ENCODE results near the gene KIFAP3.
"Not testable (repeated sequence)": the region's sequence is repeated elsewhere in the genome, so short reads cannot be mapped to it uniquely, and the experiment has no call there.

Gene KIFAP3

GRCh38 chr1:170074250-170075157 is at the start of gene KIFAP3:
TSS of gene KIFAP3 (minus strand) at chr1:170074695. CDS start at chr1:170074467, 228 bp downstream.
- DNase-seq (ENCODE audit: low read depth): peak; percentile 93

GRCh38 chr1:170122366-170122765 is 47.9 kb upstream of the KIFAP3 start:
- DNase-seq (ENCODE audit: low read depth): no peak

DNA sequence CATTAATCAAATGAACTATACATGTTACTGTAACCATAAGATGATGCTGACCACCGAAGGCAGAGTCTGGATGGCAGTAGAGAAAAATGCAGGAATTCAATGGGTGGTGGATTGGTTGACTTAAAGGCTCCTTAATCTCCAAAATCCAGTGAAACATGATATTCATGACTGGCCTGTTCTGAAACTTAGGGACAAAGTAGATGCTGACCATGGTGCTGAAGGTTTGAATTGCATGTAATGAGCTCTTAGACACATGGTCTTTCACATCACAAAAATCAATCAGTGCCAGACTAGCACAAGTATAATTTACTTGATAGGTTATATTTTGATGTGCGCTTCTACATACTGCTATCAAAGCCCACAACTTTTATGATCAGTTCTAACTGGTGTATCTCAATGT is 40.4 kb upstream of the KIFAP3 start:
- no peak for DNase-seq (ENCODE audit: low read depth)

DNA sequence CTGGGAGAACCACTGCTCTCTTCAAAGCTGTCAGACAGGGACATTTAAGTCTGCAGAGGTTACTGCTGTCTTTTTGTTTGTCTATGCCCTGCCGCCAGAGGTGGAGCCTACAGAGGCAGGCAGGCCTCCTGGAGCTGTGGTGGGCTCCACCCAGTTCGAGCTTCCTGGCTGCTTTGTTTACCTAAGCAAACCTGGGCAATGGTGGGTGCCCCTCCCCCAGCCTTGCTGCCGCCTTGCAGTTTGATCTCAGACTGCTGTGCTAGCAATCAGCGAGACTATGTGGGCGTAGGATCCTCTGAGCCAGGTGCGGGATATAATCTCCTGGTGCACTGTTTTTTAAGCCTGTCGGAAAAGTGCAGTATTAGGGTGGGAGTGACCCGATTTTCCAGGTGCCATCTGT is 38.6 kb upstream of the KIFAP3 start:
- DNase-seq (ENCODE audit: low read depth): not testable (repeated sequence)

DNA sequence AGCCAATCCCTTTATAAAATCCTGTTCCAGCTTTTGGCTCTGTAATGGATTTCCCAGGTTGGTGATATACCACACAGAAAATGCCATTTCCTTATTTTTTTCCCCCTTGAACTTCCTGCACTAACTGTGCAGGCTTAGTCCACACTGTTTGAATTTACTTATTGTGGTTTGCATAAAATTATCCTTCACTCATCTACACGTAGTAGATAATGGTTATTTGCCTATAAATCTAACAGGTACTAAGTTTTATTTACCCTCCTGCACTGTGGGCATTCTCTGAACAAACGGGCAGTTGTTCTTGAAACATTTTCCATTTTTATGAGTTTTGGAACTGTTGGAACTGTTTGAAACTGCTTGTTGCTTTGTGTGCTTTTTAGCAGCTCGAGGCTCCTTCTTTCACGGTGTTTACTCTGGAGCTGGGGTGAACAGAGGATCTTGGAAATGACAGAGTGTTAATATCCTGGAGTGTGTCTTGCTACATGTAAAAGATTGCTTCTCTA is 23.0 kb upstream of the KIFAP3 start:
- no peak for DNase-seq (ENCODE audit: low read depth)

DNA sequence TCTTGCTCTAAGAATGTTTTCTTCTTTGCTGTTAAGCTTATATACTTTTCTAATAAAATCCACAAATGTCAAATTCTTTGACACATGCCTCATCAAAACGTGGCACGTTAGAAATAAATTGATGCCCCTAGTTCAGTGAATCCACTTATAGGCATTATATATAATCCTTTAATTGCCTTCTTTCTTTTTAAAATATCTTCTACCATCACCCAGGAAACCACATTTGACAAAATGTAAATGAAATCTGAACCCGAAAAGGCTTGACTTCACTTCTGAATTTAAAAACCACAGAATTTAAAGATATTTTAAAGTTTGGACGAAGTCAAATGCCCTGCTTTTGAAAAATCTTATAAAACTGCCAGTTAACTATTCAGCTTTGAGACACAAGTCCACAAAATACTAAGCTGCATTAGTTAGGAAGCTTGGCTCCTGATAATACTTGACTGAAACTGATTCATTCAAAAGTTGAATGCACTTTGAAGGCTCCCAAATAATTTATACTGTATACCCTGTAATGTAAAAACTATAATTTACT is 22.4 kb upstream of the KIFAP3 start:
- no peak for DNase-seq (ENCODE audit: low read depth)

DNA sequence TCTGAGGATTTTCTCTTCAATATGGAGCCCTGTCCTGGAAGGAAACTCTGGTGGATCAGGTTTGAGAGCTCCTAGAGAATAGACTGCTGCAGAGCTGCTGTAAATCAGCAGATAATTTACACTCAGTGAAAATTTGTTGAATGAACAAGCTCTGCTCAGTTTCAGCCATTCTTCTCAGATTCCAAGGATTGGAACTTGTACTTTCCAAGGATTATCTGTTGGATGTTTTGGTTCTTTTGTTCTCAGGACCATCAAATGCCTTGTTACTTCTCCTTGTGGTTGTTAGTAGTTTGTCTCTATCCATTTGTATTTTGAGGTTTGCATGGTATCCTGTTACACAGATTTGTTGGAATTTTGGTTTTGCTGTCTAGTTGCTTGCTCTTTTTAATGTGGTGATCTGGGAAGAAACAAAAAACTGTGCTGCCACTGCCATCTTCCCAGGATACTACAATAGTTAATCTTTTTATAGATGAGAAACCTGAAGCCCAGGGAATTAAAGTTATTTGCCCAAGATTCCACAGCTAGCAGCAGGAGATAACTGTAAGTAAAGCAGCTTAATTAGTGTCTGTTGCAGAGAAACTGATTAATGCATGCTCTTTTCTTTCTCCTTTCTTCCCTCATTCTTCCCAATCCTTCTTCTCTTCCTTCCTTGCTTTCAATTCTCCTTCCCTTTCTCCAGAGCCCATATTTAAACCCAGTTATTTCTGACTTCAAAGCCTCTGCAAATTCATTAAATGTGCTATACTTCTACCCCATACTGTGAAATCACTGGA is 21.7 kb upstream of the KIFAP3 start:
- no peak for DNase-seq (ENCODE audit: low read depth)

DNA sequence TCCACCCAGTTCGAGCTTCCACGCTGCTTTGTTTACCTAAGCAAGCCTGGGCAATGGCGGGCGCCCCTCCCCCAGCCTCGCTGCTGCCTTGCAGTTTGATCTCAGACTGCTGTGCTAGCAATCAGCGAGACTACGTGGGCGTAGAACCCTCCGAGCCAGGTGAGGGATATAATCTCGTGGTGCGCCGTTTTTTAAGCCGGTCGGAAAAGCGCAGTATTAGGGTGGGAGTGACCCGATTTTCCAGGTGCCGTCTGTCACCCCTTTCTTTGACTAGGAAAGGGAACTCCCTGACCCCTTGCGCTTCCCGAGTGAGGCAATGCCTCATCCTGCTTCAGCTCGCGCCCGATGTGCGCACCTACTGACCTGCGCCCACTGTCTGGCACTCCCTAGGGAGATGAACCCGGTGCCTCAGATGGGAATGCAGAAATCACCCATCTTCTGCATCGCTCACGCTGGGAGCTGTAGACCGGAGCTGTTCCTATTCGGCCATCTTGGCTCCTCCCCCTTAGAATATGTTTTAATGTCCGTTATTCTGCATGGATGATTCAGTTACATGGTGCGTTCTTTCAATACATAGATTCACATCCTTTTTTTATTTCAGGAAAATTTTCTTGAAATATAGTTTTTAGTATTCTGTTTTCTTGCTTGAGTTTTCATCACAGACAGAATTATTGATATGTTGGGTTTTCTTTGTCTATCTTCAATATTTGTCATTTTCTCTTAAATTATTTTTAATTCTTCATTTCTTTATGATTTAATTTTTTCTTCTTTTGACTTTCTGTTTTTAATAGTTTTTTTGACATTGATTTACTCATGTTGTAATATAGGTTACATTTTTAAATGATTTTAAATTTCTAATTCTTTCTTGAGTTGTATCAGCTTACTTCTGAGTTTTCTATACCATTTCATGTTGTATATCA is 20.5 kb upstream of the KIFAP3 start:
- not testable (repeated sequence) for DNase-seq (ENCODE audit: low read depth)

GRCh38 chr1:170086399-170087032 is 12.0 kb upstream of the KIFAP3 start:
- no peak for DNase-seq (ENCODE audit: low read depth)

DNA sequence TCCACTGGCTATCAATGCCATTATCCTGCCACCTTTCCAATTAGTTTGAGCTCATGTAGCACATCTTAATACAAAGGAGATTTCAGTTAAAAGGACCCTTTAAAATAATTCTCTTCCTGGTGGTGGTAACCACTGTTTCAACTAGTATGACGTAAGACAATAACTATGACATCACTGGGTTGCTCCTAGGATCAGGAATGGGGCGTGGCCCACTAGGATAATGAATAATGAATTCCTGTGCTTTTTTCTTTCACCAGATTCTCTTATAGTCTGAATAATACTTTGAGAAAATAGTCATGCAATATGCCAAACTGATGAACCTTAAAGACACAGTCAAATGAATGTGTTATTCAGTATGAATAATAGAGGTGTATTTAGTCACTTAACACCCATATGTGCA is 10.6 kb upstream of the KIFAP3 start:
- DNase-seq (ENCODE audit: low read depth): no peak

- DNase-seq (ENCODE audit: low read depth): no peak
Observed at GRCh38 chr1:170078610-170079189, 4.2 kb upstream of the KIFAP3 start.

DNA sequence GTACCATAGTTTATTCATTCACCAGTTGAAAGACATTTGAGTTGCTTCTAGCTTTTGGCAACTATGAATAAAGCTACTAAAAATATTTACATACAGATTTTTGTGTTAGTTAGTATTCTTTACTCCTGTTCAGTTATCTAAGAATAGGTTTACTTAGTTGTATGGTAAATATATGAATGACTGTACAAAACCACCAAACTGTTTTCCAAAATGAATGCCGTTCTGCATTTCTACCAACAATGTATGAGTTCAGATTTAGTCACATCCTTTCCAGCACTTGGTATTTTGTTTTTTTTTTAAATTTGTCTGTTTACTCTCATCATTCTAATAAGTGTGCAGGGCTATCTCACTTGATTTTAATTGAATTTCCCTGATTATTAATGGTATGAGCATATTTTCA is 3.4 kb upstream of the KIFAP3 start:
- no peak for DNase-seq (ENCODE audit: low read depth)

DNA sequence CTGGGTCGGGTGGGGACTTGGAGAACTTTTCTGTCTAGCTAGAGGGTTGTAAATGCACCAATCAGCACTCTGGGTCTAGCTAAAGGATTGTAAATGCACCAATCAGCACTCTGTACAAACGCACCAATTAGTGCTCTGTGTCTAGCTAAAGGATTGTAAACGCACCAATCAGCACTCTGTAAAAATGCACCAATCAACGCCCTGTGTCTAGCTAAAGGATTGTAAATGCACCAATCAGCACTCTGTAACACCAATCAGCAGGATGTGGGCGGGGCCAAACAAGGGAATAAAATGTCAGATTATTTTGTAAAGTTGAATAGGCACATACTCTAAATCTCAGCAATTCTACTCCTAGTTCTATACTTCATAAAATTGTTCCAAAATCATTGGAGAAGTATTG is 2.5 kb upstream of the KIFAP3 start:
- not testable (repeated sequence) for DNase-seq (ENCODE audit: low read depth)

- no peak for DNase-seq (ENCODE audit: low read depth)
Observed at GRCh38 chr1:170076199-170076598, 1.7 kb upstream of the KIFAP3 start.

DNA sequence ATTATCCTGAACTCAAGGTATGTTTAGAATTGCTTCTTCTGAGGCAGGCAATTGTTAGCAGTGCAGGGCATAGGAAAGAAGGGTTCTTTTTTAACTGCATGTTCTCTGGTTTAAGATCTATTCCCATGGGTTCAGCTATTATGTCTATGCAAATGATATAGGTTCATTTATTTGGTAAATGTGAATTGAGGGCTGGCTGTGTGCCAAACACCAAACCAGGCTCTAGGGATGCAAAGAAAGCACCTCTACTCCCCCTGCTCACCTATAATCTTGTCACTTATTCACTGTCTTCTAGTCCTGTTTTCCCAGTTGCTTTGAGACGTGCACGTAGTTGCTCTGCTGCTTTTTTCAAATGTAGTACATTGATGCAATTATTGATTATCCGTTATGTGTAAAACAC is 691 bp upstream of the KIFAP3 start:
- DNase-seq (ENCODE audit: low read depth): no peak

- no peak for DNase-seq (ENCODE audit: low read depth)
Observed at GRCh38 chr1:170073893-170074249, 624 bp downstream of the KIFAP3 start.

GRCh38 chr1:170071378-170071777 is 3.1 kb downstream of the KIFAP3 start:
- DNase-seq (ENCODE audit: low read depth): no peak

DNA sequence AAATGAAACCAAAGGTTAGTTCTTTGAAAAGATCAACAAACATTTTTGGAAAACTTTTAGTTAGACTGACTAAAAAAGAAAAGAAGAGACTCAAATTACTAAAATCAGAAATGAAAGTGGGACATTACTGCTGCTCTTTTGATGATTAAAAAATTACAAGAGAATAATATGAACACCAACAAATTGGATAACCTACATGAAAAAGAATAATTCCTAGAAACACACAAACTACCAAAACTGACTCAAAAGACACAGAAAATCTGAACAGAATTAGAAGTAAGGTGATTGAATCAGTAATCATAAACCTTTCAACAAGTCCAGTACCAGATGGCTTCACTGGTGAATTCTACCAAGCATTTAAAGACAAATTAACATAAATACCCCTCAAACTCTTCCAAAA is 5.6 kb downstream of the KIFAP3 start:
- DNase-seq (ENCODE audit: low read depth): no peak

GRCh38 chr1:170067253-170067819 is 7.2 kb downstream of the KIFAP3 start:
- DNase-seq (ENCODE audit: low read depth): no peak

DNA sequence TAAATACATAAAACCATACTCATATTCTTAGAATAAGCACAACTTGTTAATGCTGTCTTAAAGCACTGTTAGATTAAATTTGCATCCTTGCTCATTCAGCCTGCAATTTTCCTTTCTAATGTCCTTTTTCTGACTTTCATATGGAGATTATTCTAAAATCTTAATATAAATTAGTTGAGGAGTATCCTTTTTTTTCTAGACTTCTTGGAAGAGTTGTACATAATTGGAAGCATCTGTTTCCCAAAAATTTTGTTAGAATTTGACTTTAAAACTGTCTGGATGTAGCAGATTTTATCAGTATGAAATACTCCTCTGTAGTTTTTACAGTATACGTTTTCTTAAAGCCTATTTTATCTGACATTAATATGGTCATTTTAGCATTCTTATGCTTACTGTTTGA is 9.7 kb downstream of the KIFAP3 start:
- DNase-seq (ENCODE audit: low read depth): no peak
